HG02623 (cell line): ENCODE measurements around the gene TROAP.
"Not testable (repeated sequence)": the region's sequence is repeated elsewhere in the genome, so short reads cannot be mapped to it uniquely, and the experiment has no call there.

Experiments used
- ATAC-seq: cut with Tn5 transposase; IDR thresholded peaks from one replicate; pipeline ENCODE4 v1.9.1; 2021; ENCODE audit warnings: moderate library complexity; ENCODE audit not compliant: unreplicated experiment

TROAP gene

GRCh38 chr12:49294804-49295081, 28.3 kb upstream of the TROAP start:
- ATAC-seq, result no peak

GRCh38 chr12:49295082-49295936, 27.7 kb upstream of the TROAP start, which contains the start of gene PRPH:
Gene PRPH (plus strand): TSS chr12:49295147. CDS start chr12:49295201, 54 bp downstream.
- no peak for ATAC-seq

GRCh38 chr12:49296034-49296835, 26.8 kb upstream of the TROAP start:
- ATAC-seq, result no peak

GRCh38 chr12:49296836-49297694, 26.0 kb upstream of the TROAP start:
- ATAC-seq, result no peak

- ATAC-seq, result no peak
Measured at GRCh38 chr12:49297695-49298060, 25.4 kb upstream of the TROAP start.

- no peak for ATAC-seq
Measured at GRCh38 chr12:49298160-49298559, 24.9 kb upstream of the TROAP start.

GRCh38 chr12:49301760-49302159, 21.3 kb upstream of the TROAP start:
- ATAC-seq, result no peak

- no peak for ATAC-seq
Measured at GRCh38 chr12:49304161-49304560, 18.9 kb upstream of the TROAP start.

GRCh38 chr12:49305762-49306510, 17.1 kb upstream of the TROAP start:
- no peak for ATAC-seq

GRCh38 chr12:49309386-49309785, 13.7 kb upstream of the TROAP start:
- no peak for ATAC-seq

- ATAC-seq, result not testable (repeated sequence)
Measured at GRCh38 chr12:49310451-49311000, 12.5 kb upstream of the TROAP start.

- ATAC-seq, result no peak
Measured at GRCh38 chr12:49314811-49315210, 8.2 kb upstream of the TROAP start.

- not testable (repeated sequence) for ATAC-seq
Measured at GRCh38 chr12:49317118-49317517, 5.9 kb upstream of the TROAP start.

GRCh38 chr12:49320411-49321103, 2.5 kb upstream of the TROAP start:
- ATAC-seq, result not testable (repeated sequence)

GRCh38 chr12:49322367-49322707, 718 bp upstream of the TROAP start:
- no peak for ATAC-seq

GRCh38 chr12:49323524-49324097, 556 bp downstream of the TROAP start:
- ATAC-seq, result no peak

GRCh38 chr12:49325606-49326005, 2.6 kb downstream of the TROAP start:
- no peak for ATAC-seq

GRCh38 chr12:49327368-49327767, 4.3 kb downstream of the TROAP start:
- ATAC-seq, result no peak

- ATAC-seq, result no peak
Measured at GRCh38 chr12:49327887-49328286, 4.8 kb downstream of the TROAP start.
